ENCODE results near the gene ZBTB46. TPM values are rescaled to one million over a fixed set of nuclear protein-coding genes. Genes with fewer than 3 reads are reported as not detected.
A peak's percentile ranks its signal among the peaks of the same experiment; 100 is the strongest.

ZBTB46 gene
- total RNA-seq, 1 experiment from 2014 or later, result 9.5 TPM

DNA sequence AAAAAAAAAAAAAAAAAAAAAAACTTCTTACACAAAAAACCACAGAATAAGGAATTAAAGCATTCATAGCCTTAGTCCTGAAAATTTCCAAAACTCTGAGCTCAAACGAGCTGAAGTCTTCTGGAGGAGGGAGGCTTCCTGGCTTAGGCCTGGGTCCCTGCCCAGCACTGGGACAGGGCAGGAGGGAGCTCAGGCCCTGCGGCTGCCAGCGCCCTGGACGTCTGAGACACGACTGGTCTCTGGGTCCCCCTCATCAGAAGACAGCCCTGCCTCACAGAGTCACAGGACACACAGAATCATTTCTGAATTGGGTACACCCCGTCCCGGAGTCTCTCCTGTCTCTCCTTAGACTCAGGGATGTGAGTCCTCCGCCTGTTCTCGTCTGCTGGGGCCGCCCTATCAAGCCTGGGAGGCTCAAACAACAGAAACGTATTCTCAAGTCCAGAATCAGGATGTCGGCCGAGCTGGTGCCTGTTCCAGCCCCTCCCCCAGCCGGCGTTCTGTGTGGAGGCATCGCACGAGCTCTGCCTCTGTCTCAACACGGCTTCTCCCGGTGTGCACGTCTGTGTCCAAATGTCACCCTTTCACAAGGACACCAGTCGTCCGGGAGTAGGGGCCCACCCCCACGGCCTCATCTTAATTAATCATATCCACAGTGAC, 39.4 kb downstream of the ZBTB46 start:
- POLR2A ChIA-PET, result no interaction called here
- H3K27me3 Mint-ChIP-seq (ENCODE audit: insufficient read depth, unreplicated experiment), result no peaks in the 10 kb centered on the region
- H3K27ac Mint-ChIP-seq (ENCODE audit: unreplicated experiment), result peak overlapping the region; percentile 15
- no peak for DNase-seq
- H3K9me3 Mint-ChIP-seq (ENCODE audit: unreplicated experiment), result peaks cover 10% of the 10 kb centered on the region
- H3K9me3 ChIP-seq, result 0 out of 2 replicates have a peak, but pooled peaks cover 3% of the 10 kb centered on the region
- no peak overlapping the region for H3K4me3 Mint-ChIP-seq (ENCODE audit: unreplicated experiment)
- H3K36me3 ChIP-seq (ENCODE audit: control insufficient read depth, insufficient read depth, low read length), result no peaks in the 10 kb centered on the region
- TF ChIP-seq, protein P1, sequence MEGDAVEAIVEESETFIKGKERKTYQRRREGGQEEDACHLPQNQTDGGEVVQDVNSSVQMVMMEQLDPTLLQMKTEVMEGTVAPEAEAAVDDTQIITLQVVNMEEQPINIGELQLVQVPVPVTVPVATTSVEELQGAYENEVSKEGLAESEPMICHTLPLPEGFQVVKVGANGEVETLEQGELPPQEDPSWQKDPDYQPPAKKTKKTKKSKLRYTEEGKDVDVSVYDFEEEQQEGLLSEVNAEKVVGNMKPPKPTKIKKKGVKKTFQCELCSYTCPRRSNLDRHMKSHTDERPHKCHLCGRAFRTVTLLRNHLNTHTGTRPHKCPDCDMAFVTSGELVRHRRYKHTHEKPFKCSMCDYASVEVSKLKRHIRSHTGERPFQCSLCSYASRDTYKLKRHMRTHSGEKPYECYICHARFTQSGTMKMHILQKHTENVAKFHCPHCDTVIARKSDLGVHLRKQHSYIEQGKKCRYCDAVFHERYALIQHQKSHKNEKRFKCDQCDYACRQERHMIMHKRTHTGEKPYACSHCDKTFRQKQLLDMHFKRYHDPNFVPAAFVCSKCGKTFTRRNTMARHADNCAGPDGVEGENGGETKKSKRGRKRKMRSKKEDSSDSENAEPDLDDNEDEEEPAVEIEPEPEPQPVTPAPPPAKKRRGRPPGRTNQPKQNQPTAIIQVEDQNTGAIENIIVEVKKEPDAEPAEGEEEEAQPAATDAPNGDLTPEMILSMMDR (IDR thresholded peaks at IDR 0.05; ENCODE audit: insufficient read depth in 1 of 2, low read depth in 1 of 2, low read length in 1 of 2, severe bottlenecking in 1 of 2, unreplicated experiment in 1 of 2), result no peak
- no peaks in the 10 kb centered on the region for H3K4me1 Mint-ChIP-seq (ENCODE audit: low read depth, unreplicated experiment)
- H3K36me3 Mint-ChIP-seq (ENCODE audit: insufficient read depth, unreplicated experiment), result no peaks in the 10 kb centered on the region
- intact Hi-C loops (cut with micrococcal nuclease; ENCODE audit: unreplicated experiment), result no loop called here
- CTCF ChIA-PET, result interaction anchor here (0.6 to 0.7 kb wide), 4 partner anchors 50 to 546 kb away, joined by 3 to 6 read pairs (median 4); no protein-coding TSS in a partner anchor
- no TSS peak for BruUV-seq (replicated peaks)
- no peak overlapping the region for H3K4me3 ChIP-seq (ENCODE audit: low read depth, low read length)
- no peaks in the 10 kb centered on the region for H3K27me3 ChIP-seq (replicated peaks; ENCODE audit: control insufficient read depth, insufficient read depth, low read length)
- no peaks in the 10 kb centered on the region for H3K4me1 ChIP-seq

DNA sequence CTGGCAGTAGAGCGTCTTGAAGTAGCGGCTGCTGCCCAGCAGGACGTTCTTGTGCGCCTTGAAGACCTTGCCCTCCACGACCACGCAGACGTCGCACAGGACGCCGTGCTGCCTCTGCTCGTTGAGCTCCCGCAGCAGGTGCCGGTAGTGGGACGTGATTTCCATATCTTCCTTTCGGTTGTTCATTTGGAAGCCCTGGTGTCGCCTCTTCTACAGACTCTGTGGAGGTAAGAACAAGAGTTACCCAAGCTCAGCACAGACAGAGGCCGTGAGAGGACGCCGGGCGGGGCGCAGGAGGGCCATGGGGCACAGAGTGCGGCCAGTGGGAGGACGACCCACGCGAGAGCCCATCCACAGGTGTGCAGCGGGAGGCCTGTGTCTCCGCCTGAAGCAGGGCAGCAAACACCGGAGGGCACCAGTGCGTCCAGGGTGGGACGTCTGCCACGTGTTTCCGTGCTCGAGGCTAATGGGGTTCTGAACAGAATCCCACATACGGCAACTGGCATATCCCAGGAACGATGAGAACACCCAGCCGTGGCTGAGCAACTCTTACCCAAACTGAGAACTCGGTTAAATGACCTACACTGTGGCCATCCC, 40.4 kb downstream of the ZBTB46 start:
- Histone ChIP-seq H3K9me3 (no peaks in the 10 kb centered on the region), H3K4me1 (no peaks in the 10 kb centered on the region), H3K4me3 (ENCODE audit: low read depth, low read length) (no peak overlapping the region), H3K27me3 (replicated peaks; ENCODE audit: control insufficient read depth, insufficient read depth, low read length) (no peaks in the 10 kb centered on the region), H3K36me3 (ENCODE audit: control insufficient read depth, insufficient read depth, low read length) (no peaks in the 10 kb centered on the region)
- TF ChIP-seq, protein P1 (IDR thresholded peaks at IDR 0.05; ENCODE audit: insufficient read depth in 1 of 2, low read depth in 1 of 2, low read length in 1 of 2, severe bottlenecking in 1 of 2, unreplicated experiment in 1 of 2), result no peak
- Mint-ChIP-seq H3K4me3 (ENCODE audit: unreplicated experiment) (no peak overlapping the region), H3K27me3 (ENCODE audit: insufficient read depth, unreplicated experiment) (no peaks in the 10 kb centered on the region), H3K27ac (ENCODE audit: unreplicated experiment) (no peak overlapping the region), H3K9me3 (ENCODE audit: unreplicated experiment) (peaks cover 3% of the 10 kb centered on the region), H3K36me3 (ENCODE audit: insufficient read depth, unreplicated experiment) (no peaks in the 10 kb centered on the region), H3K4me1 (ENCODE audit: low read depth, unreplicated experiment) (no peaks in the 10 kb centered on the region)
- CTCF ChIA-PET, result interaction anchor here (0.6 kb wide), 1 partner anchor 8 kb away, joined by 4 read pairs; no protein-coding TSS in a partner anchor
- DNase-seq, result no peak
- intact Hi-C loops (cut with micrococcal nuclease; ENCODE audit: unreplicated experiment), result no loop called here
- BruUV-seq (replicated peaks), result no TSS peak
- POLR2A ChIA-PET, result no interaction called here

DNA sequence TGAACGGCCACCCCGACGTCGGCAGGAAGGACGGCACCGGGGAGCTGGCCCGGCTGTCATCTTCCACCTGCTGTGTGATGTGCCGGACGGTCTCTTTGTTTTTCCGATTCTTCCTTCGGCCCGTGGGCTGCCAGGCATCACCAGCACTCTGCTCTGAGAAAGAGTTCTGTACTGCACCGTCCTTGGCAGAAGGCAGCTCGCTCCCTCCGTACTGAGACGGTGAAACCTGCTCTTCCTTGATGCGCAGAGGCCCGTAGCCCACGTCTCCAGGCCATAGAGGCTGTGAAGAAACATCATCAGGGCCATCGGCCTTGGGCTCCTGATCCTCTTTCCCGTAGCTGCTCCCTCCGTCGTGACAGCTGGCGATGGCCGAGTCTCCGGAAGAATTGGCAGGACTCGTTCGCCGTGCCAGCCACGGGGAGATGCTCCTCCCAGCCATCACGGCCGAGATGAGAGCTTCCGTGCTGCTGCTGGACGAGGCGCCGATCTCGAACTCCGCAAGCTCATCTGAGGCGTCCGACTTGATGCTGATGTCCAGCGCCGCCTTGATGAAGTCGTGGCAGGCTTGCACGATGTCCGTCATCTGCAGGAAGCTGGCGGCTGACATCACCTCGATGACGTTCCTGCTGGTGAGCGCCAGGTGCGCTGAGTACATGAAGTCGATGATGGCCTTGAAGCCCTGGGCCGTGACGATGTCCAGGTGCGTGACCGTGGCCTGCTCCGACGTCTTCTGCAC, 41.1 kb downstream of the ZBTB46 start:
- ChIA-PET POLR2A (no interaction called here), CTCF (interaction anchor here (0.6 kb wide), 1 partner anchor 8 kb away, joined by 4 read pairs; no protein-coding TSS in a partner anchor)
- no peaks in the 10 kb centered on the region for H3K9me3 ChIP-seq
- TF ChIP-seq, protein P1 (IDR thresholded peaks at IDR 0.05; ENCODE audit: insufficient read depth in 1 of 2, low read depth in 1 of 2, low read length in 1 of 2, severe bottlenecking in 1 of 2, unreplicated experiment in 1 of 2), result no peak
- no TSS peak for BruUV-seq (replicated peaks)
- no peak overlapping the region for H3K4me3 ChIP-seq (ENCODE audit: low read depth, low read length)
- no peak for DNase-seq
- no peaks in the 10 kb centered on the region for H3K27me3 Mint-ChIP-seq (ENCODE audit: insufficient read depth, unreplicated experiment)
- H3K27ac Mint-ChIP-seq (ENCODE audit: unreplicated experiment), result no peak overlapping the region
- no peaks in the 10 kb centered on the region for H3K9me3 Mint-ChIP-seq (ENCODE audit: unreplicated experiment)
- H3K4me1 Mint-ChIP-seq (ENCODE audit: low read depth, unreplicated experiment), result no peaks in the 10 kb centered on the region
- intact Hi-C loops (cut with micrococcal nuclease; ENCODE audit: unreplicated experiment), result loop anchor here (10.0 kb wide), 1 partner anchor 185 kb away; the partner anchor contains the start of gene SAMD10
- H3K27me3 ChIP-seq (replicated peaks; ENCODE audit: control insufficient read depth, insufficient read depth, low read length), result no peaks in the 10 kb centered on the region
- H3K36me3 Mint-ChIP-seq (ENCODE audit: insufficient read depth, unreplicated experiment), result no peaks in the 10 kb centered on the region
- no peaks in the 10 kb centered on the region for H3K4me1 ChIP-seq
- no peaks in the 10 kb centered on the region for H3K36me3 ChIP-seq (ENCODE audit: control insufficient read depth, insufficient read depth, low read length)
- no peak overlapping the region for H3K4me3 Mint-ChIP-seq (ENCODE audit: unreplicated experiment)

All from Caco-2 (cell line).